SH-SY5Y (cell line): ENCODE results near the gene CCDC78.

Experiments
- GATA2 ChIP-seq: IDR thresholded peaks from 2 replicates; pipeline ENCODE4 v1.6.1; 2011; ENCODE audit warnings: mild to moderate bottlenecking, low read depth, low read length
- GATA3 ChIP-seq: IDR thresholded peaks from 2 replicates; pipeline ENCODE4 v1.6.1; 2011; ENCODE audit warnings: low read depth, mild to moderate bottlenecking, low read length, moderate library complexity

Gene CCDC78

GRCh38 chr16:672851-673250 lies 53.4 kb downstream of the CCDC78 start:
- TF ChIP-seq GATA3 (no peak), GATA2 (no peak)
